Activated CD4-positive, alpha-beta T cell treated with anti-CD3 and anti-CD28 coated beads, Interleukin-2, Interleukin-4, amounts not matched to agents 100 ng/mL and 50 ng/mL, durations not matched to agents 16 hours and 8 hours (primary cell): ENCODE data around the gene NFIX.

Experiments used
- DNase-seq: peaks from one replicate; pipeline ENCODE4 v3.0.0-alpha.2; 2020; ENCODE audit warnings: low spot score

Gene NFIX

GRCh38 chr19:13008926-13009787, 13.9 kb downstream of the NFIX start:
- DNase-seq: no peak

- DNase-seq: no peak
These were observed 15.0 kb downstream of the NFIX start for GRCh38 chr19:13010038-13010991.

DNA sequence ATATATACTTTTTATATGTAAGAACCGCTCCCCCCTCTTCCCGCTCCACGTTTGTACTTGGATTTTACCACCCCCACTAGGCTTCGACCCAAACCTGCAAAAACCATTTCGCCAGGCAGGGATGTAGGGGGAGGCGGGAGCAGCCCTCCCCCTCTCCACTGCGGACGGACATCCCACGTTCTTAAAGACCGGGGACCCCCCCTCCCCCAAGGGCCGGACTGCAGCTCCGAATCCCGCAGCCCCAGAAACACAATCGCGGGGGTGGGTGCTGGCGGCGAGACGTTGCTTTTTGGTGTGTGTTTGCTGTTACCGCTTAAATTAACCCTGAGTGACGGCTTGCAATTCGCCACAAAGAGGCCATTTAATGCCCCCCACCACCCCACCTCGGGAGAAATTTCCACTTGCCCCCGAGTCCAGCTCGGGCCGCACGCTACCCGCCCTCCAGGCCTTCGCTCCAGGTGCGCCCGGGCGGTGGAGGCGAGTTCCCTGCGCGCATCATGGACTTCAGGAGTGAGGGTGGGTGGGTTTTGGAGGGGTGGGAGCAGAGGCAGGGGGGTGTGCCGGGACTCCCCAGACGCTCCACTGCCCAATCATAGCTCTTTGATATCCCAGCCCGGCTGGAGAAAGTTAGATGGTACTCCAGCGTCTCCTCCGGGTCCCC, 15.8 kb downstream of the NFIX start:
- DNase-seq: no peak

DNA sequence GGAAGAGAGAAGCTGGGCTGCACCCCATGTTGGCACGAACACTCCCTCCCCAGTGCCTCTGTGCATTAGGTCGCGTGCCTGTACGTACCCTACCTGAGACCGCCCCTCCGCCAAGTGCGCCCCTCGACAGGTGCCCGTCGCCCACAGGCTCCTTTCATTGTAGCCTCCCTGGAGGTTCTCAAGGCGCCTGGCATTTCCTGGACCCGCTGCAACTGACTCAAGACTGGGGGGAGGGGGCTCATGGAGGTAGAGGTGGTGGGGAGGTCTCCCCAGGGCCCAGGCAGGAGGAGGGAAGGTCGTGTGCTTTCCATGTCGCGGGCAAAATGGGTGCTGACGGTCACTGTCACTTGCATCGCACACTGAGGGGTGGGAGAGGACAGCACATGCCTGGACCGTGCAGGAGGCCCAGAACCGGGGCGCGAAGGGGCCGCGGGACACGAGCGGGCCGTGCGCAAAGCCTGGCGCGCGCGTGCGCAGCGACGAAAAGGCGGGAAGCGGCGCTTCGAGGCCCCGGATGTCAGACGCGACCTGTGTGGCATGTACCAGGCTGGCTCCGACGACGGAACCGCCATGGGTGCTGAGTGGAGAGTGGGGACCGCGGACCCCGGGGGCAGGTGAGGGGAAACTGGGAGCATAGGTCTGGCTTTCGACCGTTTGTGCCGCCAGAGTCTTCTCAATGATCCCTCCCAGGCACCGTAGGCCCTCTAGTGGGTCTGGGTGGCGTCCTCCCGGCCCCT, 16.5 kb downstream of the NFIX start:
- no peak for DNase-seq

GRCh38 chr19:13012390-13012689, 17.1 kb downstream of the NFIX start:
- no peak for DNase-seq

- no peak for DNase-seq
These were observed 17.7 kb downstream of the NFIX start for GRCh38 chr19:13012690-13013608.

DNA sequence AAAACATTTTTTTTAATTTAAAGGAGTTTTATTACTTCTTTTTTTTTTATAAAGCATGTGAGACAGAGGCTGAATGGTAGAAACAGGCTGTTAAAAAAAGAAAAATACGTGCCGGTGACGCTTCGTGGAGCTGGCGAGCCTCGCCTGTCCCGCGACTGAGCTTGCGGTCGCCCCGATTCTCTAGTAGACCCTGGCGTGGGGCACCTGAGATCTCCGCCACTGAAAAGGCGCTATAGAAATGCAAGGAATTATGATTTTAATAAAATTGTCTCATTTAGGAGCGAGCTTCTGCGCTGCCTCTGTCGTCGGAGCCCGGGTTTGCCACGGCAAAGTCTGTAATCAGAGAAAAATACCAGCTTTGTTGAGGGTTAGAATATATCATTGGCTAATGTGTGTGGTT, 18.4 kb downstream of the NFIX start:
- DNase-seq: no peak

GRCh38 chr19:13014101-13014920, 19.0 kb downstream of the NFIX start:
- no peak for DNase-seq

- no peak for DNase-seq
These were observed 19.6 kb downstream of the NFIX start for GRCh38 chr19:13014921-13015280.

GRCh38 chr19:13015361-13016223, 20.3 kb downstream of the NFIX start:
- DNase-seq: no peak

- DNase-seq: no peak
These were observed 21.0 kb downstream of the NFIX start for GRCh38 chr19:13016245-13016627.

DNA sequence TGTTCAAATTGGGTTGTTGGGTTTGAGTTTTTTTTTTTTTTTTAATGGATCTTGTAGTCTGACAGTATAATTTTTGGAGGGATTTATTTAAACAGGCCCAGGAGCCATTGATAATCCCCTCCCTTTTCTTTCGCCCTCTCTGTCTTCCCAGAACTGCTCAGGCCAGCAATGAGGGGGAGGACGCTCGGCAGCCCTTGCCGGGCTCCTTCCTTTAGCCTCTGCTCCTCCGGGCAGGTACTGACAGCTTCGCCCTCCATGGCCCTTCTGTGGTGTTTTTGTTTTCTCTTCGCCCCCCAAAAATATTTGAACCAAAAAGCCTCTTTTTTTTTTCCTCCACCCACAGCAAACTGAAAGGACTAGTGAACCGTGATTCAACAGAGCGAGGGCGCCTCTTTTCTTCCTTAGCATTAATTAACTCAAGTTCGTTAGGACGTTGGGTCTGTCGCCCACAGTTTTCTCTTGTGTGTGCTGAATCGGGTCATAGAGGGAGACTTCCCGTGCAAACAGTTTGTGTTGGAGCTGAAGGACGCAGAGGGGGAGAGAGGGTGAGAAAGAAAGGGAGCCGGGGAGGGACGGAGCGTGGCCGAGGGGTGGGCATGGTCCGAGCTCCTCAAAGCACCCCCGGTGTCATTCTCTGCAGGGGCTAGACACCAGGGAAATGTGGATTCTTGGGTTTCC, 21.5 kb downstream of the NFIX start:
- DNase-seq: no peak

GRCh38 chr19:13017306-13018034, 22.2 kb downstream of the NFIX start:
- no peak for DNase-seq

DNA sequence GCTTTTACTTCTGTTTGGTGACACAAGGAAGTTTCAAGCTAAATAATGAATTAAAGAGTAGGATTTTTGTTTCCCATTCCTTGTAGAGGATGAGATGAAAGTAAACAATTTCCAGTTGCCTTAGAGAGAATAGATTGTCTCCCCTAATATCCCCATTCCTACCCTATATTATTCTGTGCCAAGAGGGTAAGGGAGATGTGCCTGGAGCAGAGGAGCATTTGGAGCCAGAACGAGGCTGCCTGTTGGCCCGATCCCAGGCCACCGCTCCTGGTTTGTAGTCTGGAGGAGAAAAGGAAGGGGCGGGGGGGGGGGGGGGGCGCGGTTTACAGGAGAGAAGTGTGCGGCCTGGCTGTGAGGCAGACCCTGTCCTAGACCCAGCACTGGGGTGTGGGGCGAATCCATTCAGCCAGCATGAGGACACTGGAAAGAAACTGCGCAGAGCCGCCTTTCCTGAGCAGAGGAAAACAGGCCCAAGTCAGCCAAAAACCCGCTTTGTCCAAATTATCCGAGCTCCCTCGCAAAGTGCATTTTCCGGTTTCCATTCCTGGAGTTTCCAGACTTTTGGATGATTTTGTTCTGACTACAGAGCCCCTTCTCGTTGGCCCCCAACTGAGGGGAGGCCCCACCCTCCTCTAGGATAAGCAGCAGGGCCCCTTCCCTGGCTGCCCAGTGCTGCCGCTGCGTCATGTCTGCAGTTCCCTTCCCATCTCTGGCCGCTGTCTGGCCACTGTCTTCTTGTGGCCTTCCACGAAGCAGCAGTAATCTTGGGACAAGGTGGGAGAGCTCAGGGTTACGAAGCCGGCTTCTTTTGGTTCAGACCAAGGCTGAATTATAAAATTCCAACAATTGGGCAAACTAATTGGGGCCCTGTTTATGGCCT, 23.0 kb downstream of the NFIX start:
- DNase-seq: no peak

GRCh38 chr19:13019332-13019731, 24.1 kb downstream of the NFIX start:
- no peak for DNase-seq

- DNase-seq: no peak
These were observed 24.7 kb downstream of the NFIX start for GRCh38 chr19:13020002-13020414.
